Measurements from ENCODE around the gene ADIPOQ. TPM values are rescaled to one million over a fixed set of nuclear protein-coding genes. Genes with fewer than 3 reads are reported as not detected.

Gene ADIPOQ
- total and polyA plus RNA-seq, 2 of the 4 experiments (the other 2 are of a cell fraction): not detected

DNA sequence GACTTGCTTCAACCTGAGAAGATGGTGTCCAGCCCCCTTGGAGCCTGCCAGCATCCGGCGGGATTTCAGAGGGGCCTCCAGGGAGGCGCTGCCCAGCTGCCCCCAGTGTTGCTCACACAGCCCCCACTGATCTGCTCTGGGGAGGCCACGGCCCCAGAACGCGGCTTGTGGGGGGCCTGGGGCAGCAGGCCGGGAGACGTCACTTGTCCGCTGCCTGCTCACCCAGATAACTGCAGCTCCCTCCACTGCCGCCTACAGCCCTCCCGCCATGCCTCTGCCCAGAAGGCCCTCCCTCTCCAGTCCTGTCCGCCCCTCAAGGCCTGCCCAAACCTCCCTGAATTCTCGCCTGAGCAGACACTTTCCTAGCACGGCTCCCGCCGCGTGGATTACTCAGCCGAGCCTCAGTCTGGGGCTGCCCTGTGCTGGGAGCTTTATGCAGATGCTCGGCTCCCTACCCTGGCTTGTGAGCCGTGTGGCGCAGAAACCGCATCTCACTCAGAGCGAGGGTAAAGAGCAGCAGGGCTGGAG lies 17.2 kb upstream of the ADIPOQ start:
- no peak overlapping the region for H3K27ac ChIP-seq (ENCODE audit: insufficient read depth, low read length)
- H3K4ac ChIP-seq (ENCODE audit: low read depth, low read length): peak overlapping the region; percentile 70
- no peaks in the 10 kb centered on the region for H3K36me3 ChIP-seq (ENCODE audit: control insufficient read depth, insufficient read depth, low read length)
- no peaks in the 10 kb centered on the region for H3K9me3 ChIP-seq (ENCODE audit: control insufficient read depth, insufficient read depth, low read length)
- 0 out of 2 replicates have a peak overlapping the region, but pooled peaks have one; percentile 19 for H3K14ac ChIP-seq (replicated peaks; ENCODE audit: low read depth, low read length)
- H3K9ac ChIP-seq (ENCODE audit: low read depth, low read length): no peak overlapping the region
- peak; percentile 61 for ATAC-seq (ENCODE audit: low read depth)
- peak; percentile 77 for DNase-seq
- in situ Hi-C loops (cut with MboI; ENCODE audit: low sequenced_read_pairs) (no loop called here), intact Hi-C loops (cut with micrococcal nuclease) (loop anchor here (10.0 kb wide), 1 partner anchor 561 kb away; no protein-coding TSS in a partner anchor), dilution Hi-C loops (cut with HindIII; ENCODE audit: low sequenced_read_pairs, unreplicated experiment) (no loop called here)
- H3K4me1 ChIP-seq (ENCODE audit: control insufficient read depth, insufficient read depth, low read length): peaks cover 15% of the 10 kb centered on the region
- H3K79me1 ChIP-seq (ENCODE audit: low read depth in 1 of 2, low read length in 2 of 2): peaks cover 0 to 11% of the 10 kb centered on the region in 2 experiments; a peak in 2 of 4 replicates
- H2BK120ac ChIP-seq (ENCODE audit: low read depth, low read length): peak overlapping the region; percentile 50; the same call in 1 of the 2 replicates
- no peak overlapping the region for H2BK15ac ChIP-seq (ENCODE audit: low read depth, low read length)
- H3K23ac ChIP-seq (ENCODE audit: low read depth, low read length): peak overlapping the region; percentile 29; the same call in 1 of the 2 replicates
- H3K27me3 ChIP-seq (ENCODE audit: control insufficient read depth, insufficient read depth, low read length): peaks cover 16% of the 10 kb centered on the region
- ChIA-PET CTCF (interaction anchor here (0.6 to 0.8 kb wide), 2 partner anchors 209 to 285 kb away, joined by 3 to 11 read pairs; no protein-coding TSS in a partner anchor), POLR2A (ENCODE audit: unreplicated experiment) (no interaction called here)
- H3K18ac ChIP-seq (ENCODE audit: low read depth, low read length): no peak overlapping the region
- peak; percentile 33; the same call in 1 of the 2 replicates for TF ChIP-seq MXI1 (IDR thresholded peaks at IDR 0.05; ENCODE audit: borderline replicate concordance, low read depth, low read length)
- no peak for TF ChIP-seq CTCF (conservative IDR thresholded peaks at IDR 0.05; ENCODE audit: low read depth, low read length)
- 0 out of 2 replicates have a peak, but pooled peaks have one; percentile 11 for TF ChIP-seq RFX5 (IDR thresholded peaks at IDR 0.05; ENCODE audit: low read depth, low read length)
- H3K4me2 ChIP-seq (ENCODE audit: low read depth, low read length): peak overlapping the region; percentile 1; the same call in 1 of the 2 replicates
- H4K20me1 ChIP-seq (ENCODE audit: insufficient read depth, low read length): no peaks in the 10 kb centered on the region
- no peak overlapping the region for H3K56ac ChIP-seq (ENCODE audit: extremely low read depth, insufficient read depth, low read length)
- BruUV-seq (replicated peaks): no TSS peak
- peak overlapping the region; percentile 58; the same call in 1 of the 2 replicates for H2BK20ac ChIP-seq (ENCODE audit: low read depth, low read length)
- H3K9me1 ChIP-seq (ENCODE audit: insufficient read depth, low read length): no peaks in the 10 kb centered on the region; the same call in 1 of the 2 replicates
- peak overlapping the region; percentile 91 for H2AFZ ChIP-seq (replicated peaks; ENCODE audit: low read length, poor library complexity)
- H4K5ac ChIP-seq (ENCODE audit: low read depth, low read length): peak overlapping the region; percentile 7; the same call in 1 of the 2 replicates
- H2BK5ac ChIP-seq (ENCODE audit: low read depth, low read length, poor library complexity, severe bottlenecking): peak overlapping the region; percentile 12
- H4K91ac ChIP-seq (ENCODE audit: insufficient read depth, low read depth, low read length): peak overlapping the region; percentile 4; the same call in 1 of the 2 replicates
- H4K8ac ChIP-seq (ENCODE audit: low read depth in 2 of 2, low read length in 2 of 2): peak overlapping the region in 1 of 2 experiments; percentile 60; a peak in 1 of 4 replicates
- H2AK5ac ChIP-seq (ENCODE audit: low read depth, low read length): no peak overlapping the region
- H3K4me3 ChIP-seq (ENCODE audit: insufficient read depth, low read depth, low read length): no peak overlapping the region
- WGBS, 2 experiments (ENCODE audit: extremely low coverage in 2 of 2, insufficient read length in 1 of 2): 8% methylated on average over 8 of the region's 23 CpGs; no CpG with 5 or more reads in 1 of the 2 experiments
- H2AK9ac ChIP-seq (replicated peaks; ENCODE audit: low read depth, low read length, poor library complexity): no peak overlapping the region
